ENCODE data around the gene POLA2. TPM values are rescaled to one million over a fixed set of nuclear protein-coding genes. Genes with fewer than 3 reads are reported as not detected.

POLA2 gene
- total RNA-seq, 2 experiments from 2014 or later, result 42.0 to 51.1 TPM

- POLR2A ChIA-PET, result interaction anchor here (0.8 to 4.3 kb wide), 3 partner anchors 13 to 153 kb away, joined by 3 to 22 read pairs (median 4); partner anchors contain the start of genes FAU, MRPL49 and POLA2
- CTCF ChIA-PET, result interaction anchor here (0.6 to 5.1 kb wide), 22 partner anchors 10 to 471 kb away, joined by 3 to 43 read pairs (median 4); partner anchors contain the start of genes CAPN1, CDC42EP2, DPF2 and KAT5
- peak; percentile 39 for DNase-seq
- Mint-ChIP-seq H3K27ac (no peak overlapping the region), H3K27me3 (no peaks in the 10 kb centered on the region), H3K36me3 (ENCODE audit: low read depth) (peaks cover 57% of the 10 kb centered on the region), H3K4me3 (no peak overlapping the region), H3K9me3 (no peaks in the 10 kb centered on the region), H3K4me1 (peaks cover 20% of the 10 kb centered on the region)
Measured at GRCh38 chr11:65274735-65275682, 13.2 kb downstream of the POLA2 start.

GRCh38 chr11:65275906-65276305, 14.1 kb downstream of the POLA2 start:
- Mint-ChIP-seq H3K27me3 (no peaks in the 10 kb centered on the region), H3K27ac (no peak overlapping the region), H3K36me3 (ENCODE audit: low read depth) (peaks cover 58% of the 10 kb centered on the region), H3K4me1 (peaks cover 23% of the 10 kb centered on the region), H3K9me3 (no peaks in the 10 kb centered on the region), H3K4me3 (no peak overlapping the region)
- ChIA-PET POLR2A (interaction anchor here (1.3 kb wide), 1 partner anchor 154 kb away, joined by 4 read pairs; the partner anchor contains the start of genes FAU and MRPL49), CTCF (interaction anchor here (0.6 to 5.1 kb wide), 15 partner anchors 14 to 472 kb away, joined by 3 to 43 read pairs (median 4); partner anchors contain the start of genes CAPN1, CDC42EP2, DPF2 and KAT5)
- DNase-seq, result no peak

DNA sequence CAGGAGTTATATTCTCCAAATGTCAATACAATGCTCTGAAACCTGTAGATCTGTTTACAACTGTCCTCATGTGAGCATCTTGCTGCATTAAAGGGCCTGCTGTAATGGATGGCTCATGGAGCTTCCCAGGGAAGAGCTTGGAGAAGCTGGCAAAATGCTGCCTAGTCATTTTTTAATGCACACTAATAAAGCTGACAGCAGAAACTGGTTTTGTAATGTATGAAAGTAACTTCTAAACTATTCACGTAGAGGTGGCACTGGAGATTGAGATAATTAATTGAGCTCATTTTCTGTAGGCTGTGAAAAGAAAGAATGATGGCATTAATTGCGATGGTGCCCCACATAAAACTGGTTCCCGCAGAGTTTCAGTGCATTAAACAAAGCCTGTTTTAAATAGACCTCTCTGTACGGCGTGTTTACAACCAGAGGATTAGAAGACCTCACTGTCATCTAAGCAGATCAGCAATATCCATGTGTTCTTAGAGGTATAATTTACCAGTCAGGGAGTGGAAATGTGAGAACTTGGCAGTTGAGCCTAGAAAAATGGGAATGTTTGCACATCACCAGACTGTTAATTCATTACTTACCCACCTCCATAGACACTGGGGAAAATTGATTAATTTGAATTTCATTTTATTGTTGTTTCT, 16.0 kb downstream of the POLA2 start:
- POLR2A ChIA-PET, result interaction anchor here (1.1 to 1.3 kb wide), 2 partner anchors 16 to 156 kb away, joined by 3 to 6 read pairs; partner anchors contain the start of genes FAU, MRPL49 and POLA2
- Mint-ChIP-seq H3K9me3 (no peaks in the 10 kb centered on the region), H3K27me3 (no peaks in the 10 kb centered on the region), H3K27ac (no peak overlapping the region), H3K4me1 (peaks cover 23% of the 10 kb centered on the region), H3K4me3 (no peak overlapping the region), H3K36me3 (ENCODE audit: low read depth) (peaks cover 66% of the 10 kb centered on the region)
- CTCF ChIA-PET, result interaction anchor here (0.8 to 5.1 kb wide), 6 partner anchors 12 to 232 kb away, joined by 3 to 43 read pairs (median 4); partner anchors contain the start of genes CDC42EP2 and DPF2
- DNase-seq, result no peak

DNA sequence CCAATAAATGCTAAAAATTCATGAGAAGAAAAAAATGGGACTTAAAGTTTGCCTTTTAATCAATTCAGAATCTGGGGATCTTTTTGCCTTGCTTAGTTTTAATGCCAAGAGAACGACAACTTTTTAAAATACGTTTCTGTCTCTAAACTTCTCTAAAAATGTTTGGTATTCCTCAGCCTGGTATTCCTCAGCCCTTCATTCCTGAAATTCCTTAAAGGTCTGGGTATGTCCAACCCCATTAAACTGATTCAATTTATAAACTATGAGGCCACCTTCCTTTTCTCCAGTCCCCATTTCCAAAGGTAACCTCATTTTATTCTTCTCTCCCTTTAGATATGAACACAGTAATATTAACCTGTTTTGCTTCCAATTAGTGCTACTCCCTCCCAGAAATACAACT, 16.6 kb downstream of the POLA2 start:
- Mint-ChIP-seq H3K4me3 (no peak overlapping the region), H3K27ac (no peak overlapping the region), H3K27me3 (no peaks in the 10 kb centered on the region), H3K4me1 (peaks cover 23% of the 10 kb centered on the region), H3K36me3 (ENCODE audit: low read depth) (peaks cover 69% of the 10 kb centered on the region), H3K9me3 (no peaks in the 10 kb centered on the region)
- no peak for DNase-seq
- ChIA-PET POLR2A (interaction anchor here (1.1 to 1.3 kb wide), 2 partner anchors 17 to 156 kb away, joined by 3 to 6 read pairs; partner anchors contain the start of genes FAU, MRPL49 and POLA2), CTCF (interaction anchor here (1.7 to 2.2 kb wide), 2 partner anchors 12 to 51 kb away, joined by 5 to 9 read pairs; no protein-coding TSS in a partner anchor)

GRCh38 chr11:65279279-65279678, 17.5 kb downstream of the POLA2 start:
- ChIA-PET POLR2A (interaction anchor here (1.6 to 3.6 kb wide), 3 partner anchors 8 to 50 kb away, joined by 4 to 18 read pairs (median 5); partner anchors contain the start of gene POLA2), CTCF (interaction anchor here (2.2 kb wide), 1 partner anchor 51 kb away, joined by 5 read pairs; no protein-coding TSS in a partner anchor)
- Mint-ChIP-seq H3K9me3 (no peaks in the 10 kb centered on the region), H3K27me3 (no peaks in the 10 kb centered on the region), H3K4me3 (no peak overlapping the region), H3K4me1 (peaks cover 23% of the 10 kb centered on the region), H3K27ac (peak overlapping the region; percentile 58), H3K36me3 (ENCODE audit: low read depth) (peaks cover 75% of the 10 kb centered on the region)
- no peak for DNase-seq

DNA sequence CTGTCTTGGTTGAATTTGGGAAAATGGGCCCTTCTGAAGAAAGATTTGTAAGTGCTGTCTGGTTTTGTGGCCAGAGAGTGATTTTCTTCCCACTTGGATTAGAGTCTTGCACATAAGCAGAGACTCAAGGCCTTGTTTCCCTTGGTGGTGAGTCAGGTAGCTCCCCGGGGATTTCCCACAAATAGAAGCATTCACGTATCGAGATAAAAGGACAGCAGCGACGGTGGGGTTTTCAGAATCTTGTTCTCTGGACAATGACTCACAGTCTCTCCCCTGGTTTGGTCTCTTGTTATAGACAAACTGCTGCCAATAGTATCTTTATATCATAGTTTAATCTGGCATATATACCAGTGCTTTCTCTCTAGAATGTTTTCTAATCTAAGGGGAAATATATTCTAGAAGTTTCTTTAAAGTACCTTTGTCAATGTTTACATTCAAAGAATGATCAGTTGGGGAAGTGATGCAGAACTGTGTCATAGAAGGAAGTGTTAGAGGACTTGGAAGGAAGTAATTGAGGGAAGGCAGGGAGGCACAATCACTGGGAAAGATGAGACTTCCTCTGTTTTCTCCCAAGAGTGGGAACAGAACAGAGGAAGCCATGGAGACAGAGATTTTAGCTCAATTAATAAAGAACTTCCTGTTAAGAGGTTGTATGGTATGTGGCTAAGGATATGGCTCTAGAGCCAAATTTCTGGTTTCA, 18.1 kb downstream of the POLA2 start:
- Mint-ChIP-seq H3K4me3 (no peak overlapping the region), H3K36me3 (ENCODE audit: low read depth) (peaks cover 78% of the 10 kb centered on the region)

GRCh38 chr11:65280646-65281045, 18.9 kb downstream of the POLA2 start:
- H3K9me3 Mint-ChIP-seq, result no peaks in the 10 kb centered on the region
- H3K27ac Mint-ChIP-seq, result no peak overlapping the region
- H3K4me1 Mint-ChIP-seq, result peaks cover 23% of the 10 kb centered on the region
- H3K36me3 Mint-ChIP-seq (ENCODE audit: low read depth), result peaks cover 82% of the 10 kb centered on the region
- no peaks in the 10 kb centered on the region for H3K27me3 Mint-ChIP-seq
- H3K4me3 Mint-ChIP-seq, result no peak overlapping the region
- ChIA-PET POLR2A (interaction anchor here (1.6 to 3.6 kb wide), 3 partner anchors 9 to 49 kb away, joined by 4 to 18 read pairs (median 5); partner anchors contain the start of gene POLA2), CTCF (interaction anchor here (0.7 to 2.2 kb wide), 2 partner anchors 18 to 49 kb away, joined by 3 to 5 read pairs; no protein-coding TSS in a partner anchor)
- no peak for DNase-seq

More for the DNA sequence above, 18.1 kb downstream of the POLA2 start:
- ChIA-PET CTCF (interaction anchor here (0.6 to 2.2 kb wide), 2 partner anchors 35 to 50 kb away, joined by 3 to 5 read pairs; no protein-coding TSS in a partner anchor), POLR2A (interaction anchor here (1.6 to 3.6 kb wide), 3 partner anchors 8 to 50 kb away, joined by 4 to 18 read pairs (median 5); partner anchors contain the start of gene POLA2)
- Mint-ChIP-seq H3K27ac (peak overlapping the region; percentile 58), H3K4me1 (peaks cover 23% of the 10 kb centered on the region), H3K27me3 (no peaks in the 10 kb centered on the region), H3K9me3 (no peaks in the 10 kb centered on the region)
- DNase-seq, result peak; percentile 31

GRCh38 chr11:65286686-65287085, 24.9 kb downstream of the POLA2 start:
- H3K27me3 Mint-ChIP-seq, result no peaks in the 10 kb centered on the region
- CTCF ChIA-PET, result no interaction called here
- no peak for DNase-seq
- no peak overlapping the region for H3K27ac Mint-ChIP-seq
- no peaks in the 10 kb centered on the region for H3K9me3 Mint-ChIP-seq
- POLR2A ChIA-PET, result no interaction called here
- H3K4me1 Mint-ChIP-seq, result peaks cover 12% of the 10 kb centered on the region
- no peak overlapping the region for H3K4me3 Mint-ChIP-seq
- H3K36me3 Mint-ChIP-seq (ENCODE audit: low read depth), result peaks cover 72% of the 10 kb centered on the region

GRCh38 chr11:65287601-65288000, 25.8 kb downstream of the POLA2 start:
- Mint-ChIP-seq H3K36me3 (ENCODE audit: low read depth) (peaks cover 70% of the 10 kb centered on the region), H3K27me3 (no peaks in the 10 kb centered on the region), H3K9me3 (no peaks in the 10 kb centered on the region), H3K4me3 (no peak overlapping the region), H3K27ac (no peak overlapping the region), H3K4me1 (peaks cover 12% of the 10 kb centered on the region)
- POLR2A ChIA-PET, result no interaction called here
- CTCF ChIA-PET, result interaction anchor here (1.1 kb wide), 1 partner anchor 27 kb away, joined by 3 read pairs; the partner anchor contains the start of gene CDC42EP2
- DNase-seq, result no peak

DNA sequence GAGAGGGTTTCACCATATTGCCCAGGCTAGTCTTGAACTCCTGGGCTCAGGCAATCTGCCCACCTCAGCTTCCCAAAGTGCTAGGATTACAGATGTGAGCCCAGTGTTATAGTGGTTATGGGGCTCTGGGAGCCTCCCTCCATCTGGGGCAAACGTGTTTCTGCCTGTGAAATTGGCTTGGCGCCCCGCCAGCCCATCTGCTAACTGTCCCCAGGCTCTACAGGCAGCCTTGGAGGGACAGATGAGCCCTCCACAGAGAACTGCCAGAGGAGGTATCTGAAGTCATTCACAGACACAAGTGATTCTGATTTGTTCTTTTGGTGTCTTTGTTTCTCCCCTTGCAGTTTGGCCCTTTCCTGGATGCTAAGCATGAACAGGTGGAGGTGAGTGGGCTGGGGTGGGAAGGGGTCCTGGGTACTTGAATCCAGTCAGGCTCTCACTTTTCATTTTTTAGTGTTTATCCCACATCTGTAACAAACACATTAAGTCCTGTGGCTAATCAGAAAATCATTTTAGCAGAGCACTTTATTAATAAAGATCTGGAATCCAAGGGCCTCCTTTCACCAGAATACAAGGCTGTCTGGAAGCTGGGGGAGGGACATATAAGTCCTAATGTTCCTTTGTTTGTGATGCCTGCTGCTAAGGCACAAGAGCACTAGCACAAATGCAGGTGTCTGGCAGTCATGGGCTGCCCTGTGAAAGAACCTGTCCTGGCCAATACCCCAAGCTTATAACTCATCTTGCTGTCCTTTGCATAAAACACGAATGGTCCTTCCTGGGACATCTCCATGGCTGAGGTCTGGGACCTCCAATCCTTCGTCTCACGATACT, 27.2 kb downstream of the POLA2 start:
- no peaks in the 10 kb centered on the region for H3K27me3 Mint-ChIP-seq
- H3K4me1 Mint-ChIP-seq, result peaks cover 12% of the 10 kb centered on the region
- no peak overlapping the region for H3K4me3 Mint-ChIP-seq
- ChIA-PET CTCF (interaction anchor here (0.6 to 1.1 kb wide), 2 partner anchors 25 to 26 kb away, joined by 3 read pairs; partner anchors contain the start of gene CDC42EP2), POLR2A (interaction anchor here (0.8 kb wide), 1 partner anchor 26 kb away, joined by 3 read pairs; the partner anchor contains the start of gene CDC42EP2)
- peaks cover 70% of the 10 kb centered on the region for H3K36me3 Mint-ChIP-seq (ENCODE audit: low read depth)
- no peak for DNase-seq
- no peak overlapping the region for H3K27ac Mint-ChIP-seq
- no peaks in the 10 kb centered on the region for H3K9me3 Mint-ChIP-seq
